Caco-2 (cell line): ENCODE measurements around the gene KIF18A. TPM values are rescaled to one million over a fixed set of nuclear protein-coding genes. Genes with fewer than 3 reads are reported as not detected.

Source experiments
- BruUV-seq: library from RNA; stranded (reverse); fragments of 400-500 nt; replicated peaks from 2 replicates; lab custom pipeline; 2021; lab: Mats Ljungman, UMichigan
- CTCF ChIA-PET: fragments of 300-600 bp; sonication (Branson Sonifier 250); formaldehyde crosslinking; loops from one replicate; lab custom pipeline; 2022; ENCODE audit warnings: antibody characterized with exemption; lab: Charles Lee
- POLR2A ChIA-PET: fragments of 300-600 bp; sonication (Branson Sonifier 250); formaldehyde crosslinking; loops from one replicate; lab custom pipeline; 2022; ENCODE audit warnings: antibody characterized with exemption; lab: Charles Lee
- DNase-seq, 2 experiments: peaks; one replicate each; pipeline versions ENCODE4 v3.0.0 to v3.0.0-alpha.2; 2020 to 2022
- H3K27me3 ChIP-seq: replicated peaks from 2 replicates; pipeline ENCODE4 v1.6.0; 2011; ENCODE audit warnings: low read length; ENCODE audit not compliant: control insufficient read depth, insufficient read depth
- H3K36me3 ChIP-seq: 2 replicates; pipeline ENCODE4 v1.5.1; 2011; ENCODE audit warnings: low read length; ENCODE audit not compliant: control insufficient read depth, insufficient read depth
- H3K4me1 ChIP-seq: fragments of 250-450 bp; sonication (Bioruptor Pico); 2 replicates; pipeline ENCODE4 v1.5.1; 2020; ENCODE audit warnings: mild to moderate bottlenecking
- H3K4me3 ChIP-seq: 2 replicates; pipeline ENCODE4 v1.5.1; 2011; ENCODE audit warnings: low read depth, mild to moderate bottlenecking, control low read depth, low read length
- H3K9me3 ChIP-seq: fragments of 250-450 bp; sonication (Bioruptor Pico); 2 replicates; pipeline ENCODE4 v1.5.1; 2020; ENCODE audit warnings: mild to moderate bottlenecking, moderate library complexity
- H3K27ac Mint-ChIP-seq: one replicate; pipeline ENCODE4 v1.8.0; 2022; ENCODE audit warnings: mixed read lengths; ENCODE audit not compliant: unreplicated experiment
- H3K27me3 Mint-ChIP-seq: one replicate; pipeline ENCODE4 v1.8.0; 2022; ENCODE audit warnings: mixed read lengths; ENCODE audit not compliant: insufficient read depth, unreplicated experiment
- H3K36me3 Mint-ChIP-seq: one replicate; pipeline ENCODE4 v1.8.0; 2022; ENCODE audit warnings: mild to moderate bottlenecking, mixed read lengths; ENCODE audit not compliant: insufficient read depth, unreplicated experiment
- H3K4me1 Mint-ChIP-seq: one replicate; pipeline ENCODE4 v1.8.0; 2022; ENCODE audit warnings: low read depth, mixed read lengths; ENCODE audit not compliant: unreplicated experiment
- H3K4me3 Mint-ChIP-seq: one replicate; pipeline ENCODE4 v1.8.0; 2022; ENCODE audit warnings: mild to moderate bottlenecking, moderate library complexity, mixed read lengths; ENCODE audit not compliant: unreplicated experiment
- H3K9me3 Mint-ChIP-seq: one replicate; pipeline ENCODE4 v1.8.0; 2022; ENCODE audit warnings: mixed read lengths; ENCODE audit not compliant: unreplicated experiment
- intact Hi-C: fragments of 100-400 bp; cut with micrococcal nuclease; formaldehyde crosslinking; loops from one replicate; pipeline ENCODE4 v1.10.0; 2022; ENCODE audit not compliant: unreplicated experiment
- total RNA-seq: library from RNA; stranded (reverse); gene quantifications from 2 replicates; pipeline ENCODE4 v1.2.3, GENCODE V29; 2022
- TF ChIP-seq, protein P1 (sequence below), 2 experiments: fragments of 200-600 bp in 1 of 2; IDR thresholded peaks; 1 replicate in 1 of 2; 2 replicates in 1 of 2; pipeline versions ENCODE4 v1.5.1 to v1.8.0; 2011 to 2022; ENCODE audit warnings: antibody characterized with exemption in 1 of 2, control low read depth in 1 of 2, inconsistent platforms in 1 of 2, low read depth in 1 of 2, low read length in 1 of 2, mild to moderate bottlenecking in 1 of 2, moderate library complexity in 1 of 2; ENCODE audit not compliant: insufficient read depth in 1 of 2, severe bottlenecking in 1 of 2, unreplicated experiment in 1 of 2

The KIF18A gene
- total RNA-seq, 1 experiment from 2014 or later: 22.3 TPM

DNA sequence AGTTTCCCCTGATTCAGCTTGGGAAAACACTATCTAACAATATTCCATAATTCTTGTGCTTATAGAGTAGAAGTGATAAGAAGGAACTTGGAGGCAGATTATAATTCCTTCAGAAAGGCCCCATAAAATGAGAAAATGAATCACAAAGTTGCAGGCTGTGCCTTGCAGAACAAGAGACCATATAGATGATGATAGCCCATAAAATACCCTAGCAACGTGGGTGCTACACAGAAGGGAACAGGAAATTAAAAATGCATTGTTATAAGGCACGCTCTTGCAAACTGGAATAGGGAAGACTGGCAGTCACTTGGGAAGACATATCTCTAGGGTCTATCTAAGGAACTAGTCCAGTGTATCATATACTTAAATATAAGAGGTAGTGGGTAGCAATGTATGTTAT is 67.6 kb downstream of the KIF18A start:
- CTCF ChIA-PET: no interaction called here
- peaks cover 6% of the 10 kb centered on the region; the same call in 1 of the 2 replicates for H3K4me1 ChIP-seq
- no peaks in the 10 kb centered on the region for H3K27me3 Mint-ChIP-seq
- BruUV-seq: no TSS peak
- POLR2A ChIA-PET: no interaction called here
- H3K4me3 Mint-ChIP-seq: no peak overlapping the region
- H3K36me3 Mint-ChIP-seq: no peaks in the 10 kb centered on the region
- H3K36me3 ChIP-seq: no peaks in the 10 kb centered on the region; the same call in 1 of the 2 replicates
- peaks cover 6% of the 10 kb centered on the region for H3K4me1 Mint-ChIP-seq
- H3K27me3 ChIP-seq: no peaks in the 10 kb centered on the region
- TF ChIP-seq, protein P1, sequence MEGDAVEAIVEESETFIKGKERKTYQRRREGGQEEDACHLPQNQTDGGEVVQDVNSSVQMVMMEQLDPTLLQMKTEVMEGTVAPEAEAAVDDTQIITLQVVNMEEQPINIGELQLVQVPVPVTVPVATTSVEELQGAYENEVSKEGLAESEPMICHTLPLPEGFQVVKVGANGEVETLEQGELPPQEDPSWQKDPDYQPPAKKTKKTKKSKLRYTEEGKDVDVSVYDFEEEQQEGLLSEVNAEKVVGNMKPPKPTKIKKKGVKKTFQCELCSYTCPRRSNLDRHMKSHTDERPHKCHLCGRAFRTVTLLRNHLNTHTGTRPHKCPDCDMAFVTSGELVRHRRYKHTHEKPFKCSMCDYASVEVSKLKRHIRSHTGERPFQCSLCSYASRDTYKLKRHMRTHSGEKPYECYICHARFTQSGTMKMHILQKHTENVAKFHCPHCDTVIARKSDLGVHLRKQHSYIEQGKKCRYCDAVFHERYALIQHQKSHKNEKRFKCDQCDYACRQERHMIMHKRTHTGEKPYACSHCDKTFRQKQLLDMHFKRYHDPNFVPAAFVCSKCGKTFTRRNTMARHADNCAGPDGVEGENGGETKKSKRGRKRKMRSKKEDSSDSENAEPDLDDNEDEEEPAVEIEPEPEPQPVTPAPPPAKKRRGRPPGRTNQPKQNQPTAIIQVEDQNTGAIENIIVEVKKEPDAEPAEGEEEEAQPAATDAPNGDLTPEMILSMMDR (IDR thresholded peaks at IDR 0.05; ENCODE audit: insufficient read depth in 1 of 2, low read depth in 1 of 2, low read length in 1 of 2, severe bottlenecking in 1 of 2, unreplicated experiment in 1 of 2): no peak
- intact Hi-C loops: no loop called here
- H3K27ac Mint-ChIP-seq: no peak overlapping the region
- no peak overlapping the region for H3K4me3 ChIP-seq
- H3K9me3 Mint-ChIP-seq: no peaks in the 10 kb centered on the region
- DNase-seq: no peak
- no peaks in the 10 kb centered on the region for H3K9me3 ChIP-seq

DNA sequence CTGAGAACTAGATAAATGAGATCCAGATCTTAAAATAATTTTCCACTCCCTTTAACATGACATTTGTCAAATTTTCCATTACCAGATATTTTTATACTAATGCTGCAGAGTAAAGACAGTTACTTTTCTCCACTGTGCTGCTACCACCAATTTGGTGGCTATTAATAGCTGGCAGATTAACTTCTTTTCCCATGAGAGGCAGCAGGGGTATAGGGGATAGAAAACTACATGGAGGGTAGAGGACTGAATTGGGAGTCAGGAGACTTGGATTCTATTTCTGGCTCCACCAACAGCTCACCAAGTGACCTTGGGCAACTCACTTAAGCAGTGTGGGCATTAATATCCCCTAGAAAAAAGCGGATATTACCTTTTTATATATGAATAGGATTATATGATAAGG is 69.2 kb downstream of the KIF18A start:
- no peaks in the 10 kb centered on the region for H3K36me3 Mint-ChIP-seq
- H3K27me3 ChIP-seq: no peaks in the 10 kb centered on the region
- intact Hi-C loops: no loop called here
- no peaks in the 10 kb centered on the region for H3K27me3 Mint-ChIP-seq
- H3K36me3 ChIP-seq: no peaks in the 10 kb centered on the region; the same call in none of the 2 replicates
- no peaks in the 10 kb centered on the region for H3K9me3 Mint-ChIP-seq
- H3K27ac Mint-ChIP-seq: no peak overlapping the region
- H3K9me3 ChIP-seq: no peaks in the 10 kb centered on the region
- no peaks in the 10 kb centered on the region for H3K4me1 ChIP-seq
- CTCF ChIA-PET: no interaction called here
- POLR2A ChIA-PET: no interaction called here
- TF ChIP-seq, protein P1 (IDR thresholded peaks at IDR 0.05; ENCODE audit: insufficient read depth in 1 of 2, low read depth in 1 of 2, low read length in 1 of 2, severe bottlenecking in 1 of 2, unreplicated experiment in 1 of 2): no peak
- H3K4me3 Mint-ChIP-seq: no peak overlapping the region
- no peak overlapping the region for H3K4me3 ChIP-seq
- DNase-seq: no peak
- H3K4me1 Mint-ChIP-seq: peaks cover 6% of the 10 kb centered on the region
- no TSS peak for BruUV-seq

DNA sequence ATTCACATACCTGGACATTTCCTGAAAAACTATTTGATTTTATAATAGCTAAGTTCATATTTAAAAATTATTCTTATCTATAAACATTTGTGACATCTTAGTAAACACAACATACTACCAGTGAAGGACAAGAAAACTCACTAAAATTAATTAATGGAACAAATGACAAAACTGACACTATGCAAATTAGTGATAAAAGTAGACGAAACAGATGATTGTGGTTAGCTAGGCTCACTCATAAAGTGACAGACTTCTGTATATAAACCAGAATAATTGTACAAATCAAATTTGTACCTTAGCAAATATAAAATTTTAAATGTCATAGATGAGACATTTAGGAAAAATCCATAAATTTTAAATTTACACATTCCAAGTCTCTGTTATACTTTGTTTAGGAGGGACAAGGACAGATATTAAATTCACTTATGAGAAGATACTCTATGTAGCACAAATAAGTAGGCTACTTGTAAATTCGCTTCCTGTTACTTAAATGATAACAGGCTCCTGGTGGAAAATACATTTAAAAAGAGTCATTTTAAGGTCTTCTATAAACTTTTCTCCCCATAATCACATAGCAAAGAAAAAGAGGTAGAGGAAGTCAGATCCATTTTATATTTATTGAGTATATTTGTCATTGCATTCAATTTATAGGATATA is 81.2 kb downstream of the KIF18A start:
- intact Hi-C loops: no loop called here
- no peak overlapping the region for H3K4me3 ChIP-seq
- no peak for DNase-seq
- H3K27me3 ChIP-seq: no peaks in the 10 kb centered on the region
- no peaks in the 10 kb centered on the region for H3K36me3 ChIP-seq
- no peaks in the 10 kb centered on the region for H3K4me1 ChIP-seq
- Mint-ChIP-seq H3K27me3 (no peaks in the 10 kb centered on the region), H3K36me3 (peaks cover 1% of the 10 kb centered on the region), H3K27ac (no peak overlapping the region), H3K4me1 (no peaks in the 10 kb centered on the region), H3K4me3 (no peak overlapping the region), H3K9me3 (no peaks in the 10 kb centered on the region)
- ChIA-PET CTCF (no interaction called here), POLR2A (no interaction called here)
- TF ChIP-seq, protein P1 (IDR thresholded peaks at IDR 0.05; ENCODE audit: insufficient read depth in 1 of 2, low read depth in 1 of 2, low read length in 1 of 2, severe bottlenecking in 1 of 2, unreplicated experiment in 1 of 2): no peak
- H3K9me3 ChIP-seq: no peaks in the 10 kb centered on the region; the same call in 1 of the 2 replicates
- BruUV-seq: no TSS peak
